NCI-H82 (cell line): ENCODE measurements around the gene LZTS3.
"Not testable (repeated sequence)": the region's sequence is repeated elsewhere in the genome, so short reads cannot be mapped to it uniquely, and the experiment has no call there.

Source experiments
- DNase-seq: peaks from one replicate; lab custom pipeline; 2025; lab: John Stamatoyannopoulos, UW

LZTS3 gene

GRCh38 chr20:3192226-3193015 is 19.1 kb upstream of the LZTS3 start:
- no peak for DNase-seq

GRCh38 chr20:3190681-3191111 is 17.3 kb upstream of the LZTS3 start:
- DNase-seq, result no peak

DNA sequence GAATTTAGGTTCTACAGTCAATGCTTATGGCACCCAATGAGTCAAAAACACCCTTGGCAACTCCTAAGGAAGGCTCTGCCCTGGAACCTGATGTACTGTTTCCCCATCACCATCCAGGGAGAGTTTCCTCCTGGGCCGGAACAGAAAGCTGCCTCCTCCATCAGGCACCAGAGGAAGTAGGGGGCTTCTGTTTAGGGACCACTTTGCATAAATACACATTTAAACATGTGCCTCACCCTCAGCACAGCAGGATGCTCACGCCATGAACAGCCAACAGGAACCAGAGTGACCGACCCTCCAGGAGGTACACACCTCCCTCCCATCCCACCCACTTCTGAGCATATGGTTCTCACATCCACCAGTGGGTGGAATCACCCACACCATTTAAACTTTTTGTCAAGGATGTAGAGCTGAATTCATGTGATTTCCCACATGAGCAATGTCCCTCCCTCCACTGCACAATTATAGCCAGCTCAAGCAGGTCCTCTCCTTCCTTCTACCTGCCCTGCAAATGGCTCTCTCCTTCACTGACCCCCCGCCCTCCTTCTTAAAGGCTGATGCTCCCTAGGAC is 16.3 kb upstream of the LZTS3 start:
- DNase-seq, result no peak

DNA sequence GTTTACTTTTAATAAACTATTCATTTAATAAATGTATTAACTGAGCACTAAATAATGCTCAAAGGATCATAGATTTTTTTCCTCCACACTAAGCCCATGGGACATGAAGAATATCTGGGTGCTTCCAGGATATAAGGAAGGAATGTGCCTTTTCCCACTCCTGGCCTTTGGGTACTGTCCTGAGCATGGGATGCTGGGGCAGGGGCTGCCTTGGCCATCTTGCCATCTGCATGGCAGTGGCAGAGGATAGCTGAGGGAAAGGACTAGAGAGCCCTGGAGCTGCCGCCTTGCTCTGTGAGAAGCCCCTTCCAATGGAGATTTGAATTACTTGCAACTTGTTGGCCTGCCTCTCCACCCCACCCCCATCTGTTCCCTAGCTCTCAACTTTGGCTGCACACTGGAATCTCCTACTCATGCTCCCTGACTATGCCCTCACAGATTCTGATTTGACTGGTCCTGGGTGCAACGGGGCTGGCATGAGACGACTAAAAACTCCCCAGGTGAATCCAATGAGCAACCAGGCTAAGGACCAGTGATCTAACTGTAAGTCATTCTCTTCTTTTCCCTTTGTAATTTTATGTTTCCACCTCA is 15.6 kb upstream of the LZTS3 start:
- DNase-seq, result no peak

DNA sequence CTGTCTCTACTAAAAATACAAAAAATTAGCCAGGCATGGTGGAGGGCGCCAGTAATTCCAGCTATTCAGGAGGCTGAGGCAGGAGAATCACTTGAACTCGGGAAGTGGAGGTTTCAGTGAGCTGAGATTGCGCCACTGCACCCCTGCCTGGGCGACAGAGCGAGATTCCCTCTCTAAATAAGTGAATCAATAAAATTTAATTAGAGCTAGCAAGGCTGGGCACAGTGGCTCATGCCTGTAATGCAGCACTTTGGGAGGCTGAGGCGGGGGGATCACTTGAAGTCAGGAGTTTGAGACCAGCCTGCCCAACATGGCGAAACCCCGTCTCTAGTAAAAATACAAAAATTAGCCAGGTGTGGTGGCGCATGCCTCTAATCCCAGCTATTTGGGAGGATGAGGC is 14.5 kb upstream of the LZTS3 start:
- not testable (repeated sequence) for DNase-seq

GRCh38 chr20:3183896-3184612 is 10.7 kb upstream of the LZTS3 start:
- DNase-seq, result no peak

DNA sequence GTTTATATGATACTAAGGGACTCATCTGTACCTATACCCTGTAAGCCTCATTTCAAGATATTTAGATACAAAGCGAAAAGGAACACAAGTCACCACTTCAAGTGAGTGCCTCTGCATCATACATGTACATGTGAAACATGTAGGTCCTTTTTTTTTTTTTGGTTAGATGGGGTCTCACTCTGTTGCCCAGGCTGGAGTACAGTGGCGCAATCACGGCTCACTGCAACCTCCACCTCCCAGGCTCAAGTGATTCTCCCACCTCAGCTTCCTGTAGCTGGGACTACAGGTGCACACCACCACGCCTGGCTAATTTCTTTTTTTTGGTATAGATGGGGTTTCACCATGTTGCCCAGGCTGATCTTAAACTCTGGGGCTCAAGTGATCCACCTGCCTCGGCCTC is 9.1 kb upstream of the LZTS3 start:
- not testable (repeated sequence) for DNase-seq

DNA sequence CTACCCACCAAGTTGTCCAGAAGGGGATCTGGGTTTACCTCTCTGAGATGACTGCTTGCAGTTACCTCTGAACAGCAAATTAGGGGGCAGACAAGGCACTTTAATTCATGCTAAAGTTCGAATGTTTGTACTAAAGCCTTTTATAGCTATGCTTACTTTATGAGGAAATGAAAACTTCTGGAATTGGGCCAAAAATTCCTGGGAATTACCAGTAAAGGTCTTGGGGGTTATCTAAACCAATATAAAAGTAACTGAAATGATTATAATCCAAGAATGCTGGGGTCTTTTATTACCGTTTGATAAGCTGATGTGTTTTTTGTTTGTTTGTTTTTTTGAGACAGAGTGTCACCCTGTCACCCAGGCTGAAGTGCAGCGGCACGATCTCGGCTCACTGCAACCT is 7.9 kb upstream of the LZTS3 start:
- no peak for DNase-seq

GRCh38 chr20:3180319-3180718 is 7.0 kb upstream of the LZTS3 start:
- DNase-seq, result peak; percentile 62

GRCh38 chr20:3177746-3178485 is 4.6 kb upstream of the LZTS3 start:
- DNase-seq, result no peak

DNA sequence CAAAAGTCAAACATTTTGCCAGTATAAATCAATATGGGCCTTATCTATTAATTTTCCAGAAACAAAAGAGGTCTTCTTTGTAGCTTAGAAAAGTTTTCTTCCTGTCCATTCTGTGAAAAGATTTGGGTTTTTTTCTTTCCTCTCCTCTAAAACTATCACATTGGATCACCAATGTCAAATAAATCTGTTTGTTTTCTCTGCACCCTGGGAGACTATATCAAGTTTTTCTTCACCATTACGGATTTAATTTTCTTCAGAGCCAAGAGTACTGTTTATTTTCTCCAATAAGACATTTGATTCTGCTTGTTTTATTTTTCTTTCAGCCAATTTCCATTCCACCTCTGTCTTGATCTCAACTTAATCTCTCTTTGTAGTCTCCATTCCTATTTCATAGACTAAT is 1.9 kb upstream of the LZTS3 start:
- no peak for DNase-seq

DNA sequence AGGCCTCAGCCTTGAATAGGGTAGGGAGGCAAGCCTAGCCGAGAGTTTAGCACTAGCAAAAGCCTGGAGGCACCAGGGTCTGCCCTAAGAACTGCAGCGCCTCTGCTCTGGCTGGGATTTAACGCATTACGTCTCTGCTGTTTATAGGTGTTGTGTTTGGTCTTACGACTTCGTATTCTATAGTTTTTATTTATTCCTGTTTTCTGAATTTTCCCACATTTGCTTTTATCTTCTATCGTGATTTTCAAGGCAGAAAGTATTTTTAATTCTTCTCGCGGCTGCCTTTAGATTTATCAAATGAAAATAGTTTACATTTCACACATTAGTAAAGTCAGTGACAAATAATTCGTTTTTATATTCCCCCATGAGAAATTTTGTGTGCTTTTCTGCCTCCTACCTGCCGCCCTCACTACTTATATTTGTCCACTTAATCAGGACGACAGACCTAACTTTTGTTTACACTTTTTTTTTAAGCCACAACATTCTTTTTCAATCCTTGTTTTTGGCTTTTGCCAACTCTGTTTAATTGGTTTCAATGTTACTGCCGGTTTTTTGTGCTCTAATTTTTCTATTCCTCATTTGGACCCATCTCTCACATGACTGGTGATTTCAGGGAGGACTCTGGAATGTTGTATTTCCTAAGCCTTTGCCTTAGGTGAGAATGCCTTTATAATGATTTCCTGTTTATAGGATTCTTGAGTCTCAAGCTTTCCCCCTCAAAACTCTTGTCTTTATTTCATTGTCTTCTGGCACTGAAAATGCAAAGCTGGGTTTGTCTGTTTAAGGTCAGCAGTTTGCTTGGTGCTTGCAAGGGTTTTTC is 1.3 kb upstream of the LZTS3 start:
- peak; percentile 80 for DNase-seq

DNA sequence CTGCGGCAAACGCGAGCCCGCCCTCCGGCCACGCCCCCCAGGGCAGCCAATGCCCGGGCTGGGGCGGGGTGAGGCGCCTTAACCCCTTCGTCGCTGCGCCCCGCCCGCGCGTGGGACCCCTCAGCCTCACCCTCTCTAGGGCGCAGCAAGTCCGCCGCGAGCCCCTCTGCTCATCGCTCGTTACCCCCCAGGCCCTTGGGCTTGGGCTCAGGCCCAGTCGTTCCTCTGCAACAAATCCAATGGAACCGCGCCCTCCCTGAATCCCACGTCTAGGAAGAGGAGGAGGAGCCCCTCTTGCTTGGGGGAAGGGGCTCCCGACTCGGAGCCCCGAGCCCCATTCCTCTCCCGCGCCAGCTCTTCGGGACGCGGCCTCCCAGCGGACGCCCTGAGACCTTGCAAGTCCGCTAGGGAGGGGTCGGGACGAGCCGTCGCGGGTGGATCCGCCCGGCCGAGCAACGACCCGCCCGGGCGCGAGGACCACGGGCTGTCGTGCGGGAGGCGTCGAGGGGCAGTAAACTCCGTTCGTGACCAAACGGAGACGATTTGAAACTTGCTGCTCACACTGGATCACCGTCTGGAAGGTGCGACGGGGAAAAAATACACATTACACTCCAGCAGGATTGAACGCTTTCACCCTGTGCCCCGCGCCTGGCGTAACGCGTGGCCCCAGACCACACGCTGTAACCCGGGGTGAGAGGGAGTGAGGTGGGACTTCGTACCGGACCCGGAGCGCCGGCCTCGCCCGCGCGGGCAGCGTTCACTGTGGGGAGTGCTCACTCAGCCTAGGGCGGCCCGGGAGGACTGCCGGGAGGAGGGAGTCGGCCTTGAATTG is 477 bp upstream of the LZTS3 start:
- peak; percentile 94 for DNase-seq

- DNase-seq, result no peak
Observed at GRCh38 chr20:3172126-3172932, 1.0 kb downstream of the LZTS3 start.

DNA sequence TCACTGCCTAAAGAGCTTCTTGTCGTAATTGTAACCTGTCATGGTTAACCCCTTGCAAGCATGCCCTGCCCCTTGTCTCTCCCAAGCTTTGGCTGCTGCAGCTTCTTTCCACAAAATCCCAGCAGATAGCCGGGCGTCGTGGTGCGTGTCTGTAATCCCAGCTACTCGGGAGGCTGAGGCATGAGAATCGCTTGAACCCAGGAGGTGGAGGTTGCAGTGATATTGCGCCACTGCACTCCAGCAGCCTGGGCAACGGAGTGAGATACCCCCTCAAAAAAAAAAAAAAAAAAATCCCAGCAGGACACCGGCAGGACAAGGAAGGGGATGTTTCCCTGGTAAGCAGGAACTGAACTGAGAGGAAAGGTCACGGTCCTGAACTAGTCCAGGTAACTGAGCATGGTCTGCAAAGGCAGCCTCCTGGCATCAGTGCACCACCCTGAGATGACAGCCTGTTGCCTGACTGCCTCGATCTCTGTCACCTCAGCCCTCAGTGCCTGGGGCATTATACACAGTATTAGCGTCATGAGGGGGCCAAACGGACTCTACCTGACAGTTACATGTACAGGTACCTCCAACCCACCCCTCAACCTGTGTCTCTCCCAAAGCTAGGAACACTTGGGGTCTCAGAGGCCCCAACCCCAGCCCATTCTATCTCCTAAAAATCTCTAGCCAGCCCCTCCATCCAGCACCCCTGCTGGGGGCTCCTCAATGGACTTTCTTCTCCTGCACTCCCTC is 1.8 kb downstream of the LZTS3 start:
- DNase-seq, result no peak

DNA sequence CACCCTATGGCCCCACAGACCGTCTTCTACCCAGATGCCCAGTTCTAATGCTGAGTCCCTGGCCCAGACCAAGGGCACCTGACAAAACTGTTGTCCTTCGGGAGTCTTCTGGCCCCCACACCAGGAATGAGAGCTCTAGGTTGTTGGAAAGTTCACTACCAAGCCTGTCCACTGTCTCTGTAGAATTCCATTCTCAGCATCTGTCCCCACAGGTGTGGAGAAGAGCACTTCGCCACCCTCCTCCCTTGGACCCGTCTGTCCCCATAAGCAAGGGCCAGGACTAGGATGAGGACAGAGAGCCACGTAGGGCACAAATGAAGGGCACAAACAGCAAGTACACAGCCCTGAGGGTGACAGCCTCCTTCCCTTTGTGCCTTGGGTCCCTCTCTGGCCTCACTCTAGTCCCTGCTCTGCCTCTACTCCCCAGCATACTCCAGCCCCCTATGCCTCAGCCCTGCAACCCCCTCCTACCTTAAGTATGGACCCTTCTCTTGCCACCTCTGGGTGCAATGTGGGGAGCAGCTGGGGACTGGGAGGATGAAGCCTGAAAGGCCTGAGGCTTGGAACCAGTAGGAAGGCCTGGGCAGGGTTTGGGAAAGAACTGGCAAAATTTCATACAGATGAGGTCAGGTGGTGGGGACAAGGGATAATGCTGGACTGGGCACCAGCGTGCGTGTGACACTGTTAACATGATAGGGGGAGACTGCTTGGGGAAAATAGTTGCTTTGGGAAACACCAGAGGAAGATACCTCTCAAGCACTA is 4.3 kb downstream of the LZTS3 start:
- no peak for DNase-seq

- DNase-seq, result peak; percentile 23
Observed at GRCh38 chr20:3168079-3168828, 5.1 kb downstream of the LZTS3 start.
